Stomach (tissue), 4 donors: ENCODE results near the gene KLF4.

ENCODE experiments used
- POLR2A ChIP-seq, 4 donors: fragments of 450-650 bp; IDR thresholded peaks; one replicate each; pipeline ENCODE4 v1.6.1; 2016; ENCODE audit warnings: antibody characterized with exemption in 4 of 4, control low read depth in 2 of 4, mild to moderate bottlenecking in 1 of 4, moderate library complexity in 1 of 4
- POLR2AphosphoS5 ChIP-seq, 3 donors: sonication (generic); formaldehyde crosslinking; IDR thresholded peaks; one replicate each; pipeline ENCODE4 v1.6.1; 2016; ENCODE audit warnings: antibody characterized with exemption in 3 of 3
- TF ChIP-seq, protein P1 (sequence below), 7 experiments: fragments of 450-650 bp in 4 of 7; fragments of 200-600 bp in 3 of 7; sonication (generic) in 3 of 7; IDR thresholded peaks; one replicate each; pipeline ENCODE4 v1.5.1; 2016 to 2019; ENCODE audit warnings: antibody characterized with exemption in 7 of 7, control low read depth in 2 of 7, mild to moderate bottlenecking in 1 of 7

DNA sequence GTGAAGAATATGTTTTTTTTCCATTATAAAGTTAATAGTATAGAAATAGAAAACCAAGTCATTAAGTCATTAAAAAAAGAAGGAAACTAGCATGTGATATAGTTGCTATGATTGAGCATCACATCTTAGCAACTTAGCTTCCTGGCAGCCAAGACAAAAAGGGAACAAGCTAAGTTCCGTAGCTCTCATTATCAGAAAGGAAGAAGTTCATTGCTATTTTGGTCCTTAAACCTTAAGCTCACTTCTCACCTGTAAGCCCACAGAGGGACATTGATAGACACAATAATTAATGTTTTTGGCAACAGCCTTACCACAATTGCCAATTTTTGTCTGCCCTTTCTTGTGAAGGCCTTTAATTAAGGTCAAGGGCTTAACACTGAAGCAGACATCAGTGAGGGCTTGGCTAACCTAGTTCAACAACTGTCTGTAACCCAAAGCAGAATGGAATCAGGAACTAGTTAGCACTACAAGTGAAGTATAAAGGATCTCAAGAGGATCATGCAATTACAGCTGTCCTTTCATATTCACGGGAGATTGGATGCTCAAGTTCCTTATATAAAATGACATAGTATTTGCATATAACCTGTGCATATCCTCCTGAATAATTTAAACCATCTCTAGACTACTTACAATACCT is 24.0 kb upstream of the KLF4 start:
- no peak for TF ChIP-seq POLR2A (IDR thresholded peaks at IDR 0.05)
- TF ChIP-seq POLR2AphosphoS5 (IDR thresholded peaks at IDR 0.05) = no peak
- TF ChIP-seq, protein P1, sequence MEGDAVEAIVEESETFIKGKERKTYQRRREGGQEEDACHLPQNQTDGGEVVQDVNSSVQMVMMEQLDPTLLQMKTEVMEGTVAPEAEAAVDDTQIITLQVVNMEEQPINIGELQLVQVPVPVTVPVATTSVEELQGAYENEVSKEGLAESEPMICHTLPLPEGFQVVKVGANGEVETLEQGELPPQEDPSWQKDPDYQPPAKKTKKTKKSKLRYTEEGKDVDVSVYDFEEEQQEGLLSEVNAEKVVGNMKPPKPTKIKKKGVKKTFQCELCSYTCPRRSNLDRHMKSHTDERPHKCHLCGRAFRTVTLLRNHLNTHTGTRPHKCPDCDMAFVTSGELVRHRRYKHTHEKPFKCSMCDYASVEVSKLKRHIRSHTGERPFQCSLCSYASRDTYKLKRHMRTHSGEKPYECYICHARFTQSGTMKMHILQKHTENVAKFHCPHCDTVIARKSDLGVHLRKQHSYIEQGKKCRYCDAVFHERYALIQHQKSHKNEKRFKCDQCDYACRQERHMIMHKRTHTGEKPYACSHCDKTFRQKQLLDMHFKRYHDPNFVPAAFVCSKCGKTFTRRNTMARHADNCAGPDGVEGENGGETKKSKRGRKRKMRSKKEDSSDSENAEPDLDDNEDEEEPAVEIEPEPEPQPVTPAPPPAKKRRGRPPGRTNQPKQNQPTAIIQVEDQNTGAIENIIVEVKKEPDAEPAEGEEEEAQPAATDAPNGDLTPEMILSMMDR (IDR thresholded peaks at IDR 0.05) = no peak
